ENCODE data around the gene ADGRL3. TPM values are rescaled to one million over a fixed set of nuclear protein-coding genes. Genes with fewer than 3 reads are reported as not detected.

ADGRL3 gene
- total RNA-seq, 1 donor from 2014 or later: 93.6 TPM

GRCh38 chr4:61162116-61162515 is 38.0 kb upstream of the ADGRL3 start:
- H2AFZ ChIP-seq (replicated peaks): no peak overlapping the region
- H3K9me3 Mint-ChIP-seq: no peaks in the 10 kb centered on the region
- H3K4me3 Mint-ChIP-seq: no peak overlapping the region
- no peaks in the 10 kb centered on the region for H3K9me3 ChIP-seq (ENCODE audit: low read depth)
- no peaks in the 10 kb centered on the region for H3K27me3 ChIP-seq
- H3K4me3 ChIP-seq: no peak overlapping the region
- no peaks in the 10 kb centered on the region for H3F3A ChIP-seq (ENCODE audit: low read depth)
- TF ChIP-seq CTCF (IDR thresholded peaks at IDR 0.05): no peak
- no peak for TF ChIP-seq EZH2phosphoT487 (IDR thresholded peaks at IDR 0.05)
- TF ChIP-seq EZH2 (IDR thresholded peaks at IDR 0.05): no peak
- H3K4me1 Mint-ChIP-seq: no peaks in the 10 kb centered on the region
- H3K27ac Mint-ChIP-seq: no peak overlapping the region
- no peak overlapping the region for H3K9ac ChIP-seq
- H3K36me3 ChIP-seq: no peaks in the 10 kb centered on the region
- no peaks in the 10 kb centered on the region for H3K79me2 ChIP-seq (ENCODE audit: low read depth)
- H3K4me2 ChIP-seq: no peak overlapping the region
- no peak for DNase-seq (ENCODE audit: low spot score)
- H3K27ac ChIP-seq: no peak overlapping the region
- peaks cover 3% of the 10 kb centered on the region for H3K27me3 Mint-ChIP-seq (ENCODE audit: insufficient read depth, low read depth)
- no peaks in the 10 kb centered on the region for H3K4me1 ChIP-seq
- no peaks in the 10 kb centered on the region for H3K36me3 Mint-ChIP-seq
- H4K20me1 ChIP-seq (ENCODE audit: low read depth): no peaks in the 10 kb centered on the region

- no peaks in the 10 kb centered on the region for H3K36me3 ChIP-seq
- H3K9me3 ChIP-seq (ENCODE audit: low read depth): no peaks in the 10 kb centered on the region
- H4K20me1 ChIP-seq (ENCODE audit: low read depth): no peaks in the 10 kb centered on the region
- H3K9ac ChIP-seq: no peak overlapping the region
- no peaks in the 10 kb centered on the region for H3F3A ChIP-seq (ENCODE audit: low read depth)
- TF ChIP-seq EZH2 (IDR thresholded peaks at IDR 0.05) (no peak), CTCF (IDR thresholded peaks at IDR 0.05) (no peak), EZH2phosphoT487 (IDR thresholded peaks at IDR 0.05) (no peak)
- no peak overlapping the region for H2AFZ ChIP-seq (replicated peaks)
- Mint-ChIP-seq H3K9me3 (peaks cover 4% of the 10 kb centered on the region), H3K4me3 (no peak overlapping the region), H3K4me1 (no peaks in the 10 kb centered on the region), H3K27me3 (ENCODE audit: insufficient read depth, low read depth) (no peaks in the 10 kb centered on the region), H3K27ac (no peak overlapping the region), H3K36me3 (no peaks in the 10 kb centered on the region)
- H3K4me2 ChIP-seq: no peak overlapping the region
- no peaks in the 10 kb centered on the region for H3K4me1 ChIP-seq
- no peaks in the 10 kb centered on the region for H3K79me2 ChIP-seq (ENCODE audit: low read depth)
- H3K27ac ChIP-seq: no peak overlapping the region
- no peak for DNase-seq (ENCODE audit: low spot score)
- H3K4me3 ChIP-seq: no peak overlapping the region
- no peaks in the 10 kb centered on the region for H3K27me3 ChIP-seq
These were observed 26.3 kb upstream of the ADGRL3 start for GRCh38 chr4:61173799-61174198.

- no peak overlapping the region for H3K9ac ChIP-seq
- H3K4me1 ChIP-seq: no peaks in the 10 kb centered on the region
- H4K20me1 ChIP-seq (ENCODE audit: low read depth): no peaks in the 10 kb centered on the region
- Mint-ChIP-seq H3K36me3 (no peaks in the 10 kb centered on the region), H3K27ac (no peak overlapping the region), H3K4me3 (no peak overlapping the region), H3K9me3 (peaks cover 4% of the 10 kb centered on the region), H3K27me3 (ENCODE audit: insufficient read depth, low read depth) (no peaks in the 10 kb centered on the region), H3K4me1 (no peaks in the 10 kb centered on the region)
- no peaks in the 10 kb centered on the region for H3K27me3 ChIP-seq
- no peak overlapping the region for H3K27ac ChIP-seq
- H3K9me3 ChIP-seq (ENCODE audit: low read depth): no peaks in the 10 kb centered on the region
- no peak for DNase-seq (ENCODE audit: low spot score)
- H3F3A ChIP-seq (ENCODE audit: low read depth): no peaks in the 10 kb centered on the region
- no peaks in the 10 kb centered on the region for H3K79me2 ChIP-seq (ENCODE audit: low read depth)
- TF ChIP-seq EZH2phosphoT487 (IDR thresholded peaks at IDR 0.05) (no peak), CTCF (IDR thresholded peaks at IDR 0.05) (no peak), EZH2 (IDR thresholded peaks at IDR 0.05) (no peak)
- no peak overlapping the region for H3K4me2 ChIP-seq
- no peaks in the 10 kb centered on the region for H3K36me3 ChIP-seq
- H3K4me3 ChIP-seq: no peak overlapping the region
- H2AFZ ChIP-seq (replicated peaks): no peak overlapping the region
These were observed 24.6 kb upstream of the ADGRL3 start for GRCh38 chr4:61175495-61175894.

All from neural progenitor cell (in vitro differentiated cells).